Prostate gland (tissue), 2 donors: Measurements from ENCODE around the gene TNFRSF25.

Experiments used
- CTCF ChIP-seq, 4 experiments: fragments of 200-600 bp in 2 of 4; fragments of 450-650 bp in 2 of 4; sonication (generic) in 2 of 4; IDR thresholded peaks; 1 replicate in 3 of 4; 2 replicates in 1 of 4; pipeline ENCODE4 v1.5.1; 2016 to 2019; ENCODE audit warnings: antibody characterized with exemption in 4 of 4, mild to moderate bottlenecking in 2 of 4, moderate library complexity in 2 of 4
- POLR2AphosphoS5 ChIP-seq: sonication (generic); formaldehyde crosslinking; IDR thresholded peaks from one replicate; pipeline ENCODE4 v1.6.1; 2017; ENCODE audit warnings: antibody characterized with exemption

GRCh38 chr1:6447818-6448748, 17.9 kb downstream of the TNFRSF25 start:
- TF ChIP-seq CTCF (IDR thresholded peaks at IDR 0.05) (no peak), POLR2AphosphoS5 (no peak)
